ENCODE data around the gene PLCB2.

PLCB2 gene

DNA sequence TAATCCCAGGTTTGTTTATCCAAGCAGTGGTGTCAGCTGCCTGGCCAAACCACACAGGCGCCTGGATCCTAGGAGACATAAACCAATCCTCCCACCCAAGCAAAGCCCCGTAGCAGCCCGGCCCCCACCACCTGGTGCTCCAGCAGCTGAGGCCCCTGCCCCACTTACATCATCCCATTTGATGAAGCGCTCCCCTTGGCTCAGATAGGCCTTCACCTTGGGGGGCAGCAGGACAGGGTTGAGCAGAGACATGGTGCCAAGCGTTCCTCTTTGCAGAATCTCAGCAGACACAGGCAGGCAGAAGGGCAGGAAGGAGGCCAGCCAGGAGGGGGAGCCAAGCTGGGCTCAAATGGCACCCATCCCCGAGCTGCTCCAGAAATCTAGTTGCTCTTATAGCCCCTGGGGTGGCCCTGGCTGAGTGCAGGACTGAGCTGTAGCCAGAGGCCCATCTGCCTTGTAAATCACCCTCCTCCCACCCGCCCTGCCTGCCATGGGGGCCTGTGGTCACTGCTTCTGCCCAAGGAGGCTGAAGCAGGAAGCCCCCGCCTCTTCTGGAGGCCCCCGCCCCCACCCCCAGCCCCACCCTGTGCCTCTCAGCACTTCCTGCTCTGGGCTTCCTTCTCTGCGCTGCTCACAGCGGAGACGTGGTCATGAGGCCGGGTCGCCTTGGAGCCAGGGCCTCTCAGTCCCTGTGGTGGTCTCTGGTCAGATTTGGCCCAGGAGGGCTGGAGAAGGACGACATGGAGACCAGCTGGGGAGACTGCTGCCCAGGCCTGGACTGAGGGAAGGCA lies at the start of gene PLCB2 (continued):
- TF ChIP-seq ZNF169 (tag by site-specific recombination; IDR thresholded peaks at IDR 0.05) (no peak), ZNF549 (tag by site-specific recombination; IDR thresholded peaks at IDR 0.05) (no peak), ZNF561 (tag by site-specific recombination; IDR thresholded peaks at IDR 0.05; ENCODE audit: borderline replicate concordance) (no peak), PRDM1 (tag by site-specific recombination; IDR thresholded peaks at IDR 0.05) (no peak), KLF9 (tag by site-specific recombination; IDR thresholded peaks at IDR 0.05; ENCODE audit: low read depth) (no peak), ZNF248 (tag by site-specific recombination; IDR thresholded peaks at IDR 0.05) (no peak), ZNF747 (tag by site-specific recombination; IDR thresholded peaks at IDR 0.05) (no peak), KLF8 (tag by site-specific recombination; IDR thresholded peaks at IDR 0.05) (no peak), GLIS1 (tag by site-specific recombination; IDR thresholded peaks at IDR 0.05) (peak; percentile 66), SALL2 (tag by site-specific recombination; IDR thresholded peaks at IDR 0.05; ENCODE audit: borderline replicate concordance) (no peak), OSR2 (tag by site-specific recombination; IDR thresholded peaks at IDR 0.05) (no peak), BCL11B (tag by site-specific recombination; IDR thresholded peaks at IDR 0.05; ENCODE audit: low read depth) (no peak), ZNF24 (tag by site-specific recombination; IDR thresholded peaks at IDR 0.05) (no peak), ZNF510 (tag by site-specific recombination; IDR thresholded peaks at IDR 0.05; ENCODE audit: insufficient replicate concordance) (no peak), ZFHX2 (tag by site-specific recombination; conservative IDR thresholded peaks at IDR 0.05) (0 out of 2 replicates have a peak, but pooled peaks have one; percentile 9), ZSCAN23 (tag by site-specific recombination; IDR thresholded peaks at IDR 0.05) (no peak)
- TF ChIP-seq, protein P1, sequence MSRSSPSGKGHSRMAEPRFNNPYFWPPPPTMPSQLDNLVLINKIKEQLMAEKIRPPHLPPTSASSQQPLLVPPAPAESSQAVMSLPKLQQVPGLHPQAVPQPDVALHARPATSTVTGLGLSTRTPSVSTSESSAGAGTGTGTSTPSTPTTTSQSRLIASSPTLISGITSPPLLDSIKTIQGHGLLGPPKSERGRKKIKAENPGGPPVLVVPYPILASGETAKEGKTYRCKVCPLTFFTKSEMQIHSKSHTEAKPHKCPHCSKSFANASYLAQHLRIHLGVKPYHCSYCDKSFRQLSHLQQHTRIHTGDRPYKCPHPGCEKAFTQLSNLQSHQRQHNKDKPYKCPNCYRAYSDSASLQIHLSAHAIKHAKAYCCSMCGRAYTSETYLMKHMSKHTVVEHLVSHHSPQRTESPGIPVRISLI (tag by site-specific recombination; IDR thresholded peaks at IDR 0.05): no peak
- TF ChIP-seq, protein P2, sequence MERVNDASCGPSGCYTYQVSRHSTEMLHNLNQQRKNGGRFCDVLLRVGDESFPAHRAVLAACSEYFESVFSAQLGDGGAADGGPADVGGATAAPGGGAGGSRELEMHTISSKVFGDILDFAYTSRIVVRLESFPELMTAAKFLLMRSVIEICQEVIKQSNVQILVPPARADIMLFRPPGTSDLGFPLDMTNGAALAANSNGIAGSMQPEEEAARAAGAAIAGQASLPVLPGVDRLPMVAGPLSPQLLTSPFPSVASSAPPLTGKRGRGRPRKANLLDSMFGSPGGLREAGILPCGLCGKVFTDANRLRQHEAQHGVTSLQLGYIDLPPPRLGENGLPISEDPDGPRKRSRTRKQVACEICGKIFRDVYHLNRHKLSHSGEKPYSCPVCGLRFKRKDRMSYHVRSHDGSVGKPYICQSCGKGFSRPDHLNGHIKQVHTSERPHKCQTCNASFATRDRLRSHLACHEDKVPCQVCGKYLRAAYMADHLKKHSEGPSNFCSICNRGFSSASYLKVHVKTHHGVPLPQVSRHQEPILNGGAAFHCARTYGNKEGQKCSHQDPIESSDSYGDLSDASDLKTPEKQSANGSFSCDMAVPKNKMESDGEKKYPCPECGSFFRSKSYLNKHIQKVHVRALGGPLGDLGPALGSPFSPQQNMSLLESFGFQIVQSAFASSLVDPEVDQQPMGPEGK (tag by site-specific recombination; IDR thresholded peaks at IDR 0.05): peak; percentile 26; the same call in 1 of the 2 replicates
- TF ChIP-seq, protein P3, sequence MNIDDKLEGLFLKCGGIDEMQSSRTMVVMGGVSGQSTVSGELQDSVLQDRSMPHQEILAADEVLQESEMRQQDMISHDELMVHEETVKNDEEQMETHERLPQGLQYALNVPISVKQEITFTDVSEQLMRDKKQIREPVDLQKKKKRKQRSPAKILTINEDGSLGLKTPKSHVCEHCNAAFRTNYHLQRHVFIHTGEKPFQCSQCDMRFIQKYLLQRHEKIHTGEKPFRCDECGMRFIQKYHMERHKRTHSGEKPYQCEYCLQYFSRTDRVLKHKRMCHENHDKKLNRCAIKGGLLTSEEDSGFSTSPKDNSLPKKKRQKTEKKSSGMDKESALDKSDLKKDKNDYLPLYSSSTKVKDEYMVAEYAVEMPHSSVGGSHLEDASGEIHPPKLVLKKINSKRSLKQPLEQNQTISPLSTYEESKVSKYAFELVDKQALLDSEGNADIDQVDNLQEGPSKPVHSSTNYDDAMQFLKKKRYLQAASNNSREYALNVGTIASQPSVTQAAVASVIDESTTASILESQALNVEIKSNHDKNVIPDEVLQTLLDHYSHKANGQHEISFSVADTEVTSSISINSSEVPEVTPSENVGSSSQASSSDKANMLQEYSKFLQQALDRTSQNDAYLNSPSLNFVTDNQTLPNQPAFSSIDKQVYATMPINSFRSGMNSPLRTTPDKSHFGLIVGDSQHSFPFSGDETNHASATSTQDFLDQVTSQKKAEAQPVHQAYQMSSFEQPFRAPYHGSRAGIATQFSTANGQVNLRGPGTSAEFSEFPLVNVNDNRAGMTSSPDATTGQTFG (tag by site-specific recombination; IDR thresholded peaks at IDR 0.05; ENCODE audit: borderline replicate concordance): no peak

DNA sequence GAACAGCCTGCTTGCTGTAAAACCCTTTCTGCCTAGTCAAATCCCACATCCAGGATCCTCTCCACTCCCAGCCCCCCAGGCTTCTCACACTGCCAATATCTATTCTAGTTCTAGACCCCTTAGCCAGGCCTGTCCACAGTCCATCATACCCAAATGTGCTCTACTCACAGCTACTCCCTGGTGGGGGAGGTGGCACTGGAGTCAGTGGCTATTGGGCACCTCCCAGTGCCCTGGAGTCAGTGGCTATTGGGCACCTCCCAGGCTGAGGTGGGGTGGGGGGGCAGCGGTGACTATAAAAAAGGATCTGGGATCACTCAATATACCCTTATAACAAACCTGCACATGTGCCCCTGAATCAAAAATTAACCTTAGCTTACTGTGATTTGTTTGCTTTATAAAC lies 49.5 kb upstream of the PLCB2 start:
- CTCF ChIA-PET: interaction anchor here (1.0 to 2.9 kb wide), 6 partner anchors 11 to 83 kb away, joined by 3 to 14 read pairs (median 6); partner anchors contain the start of gene CCDC9B
- Histone ChIP-seq H3K27ac (ENCODE audit: extremely low read depth, low read depth, low read length) (no peak overlapping the region), H3K4me3 (ENCODE audit: low read depth, low read length) (no peak overlapping the region), H3K9me3 (ENCODE audit: control insufficient read depth, insufficient read depth, low read depth, low read length) (no peaks in the 10 kb centered on the region), H3K4me1 (ENCODE audit: control insufficient read depth, insufficient read depth, low read length) (0 out of 2 replicates have a peak, but pooled peaks cover 4% of the 10 kb centered on the region), H3K36me3 (ENCODE audit: control insufficient read depth in 2 of 2, insufficient read depth in 1 of 2, low read length in 2 of 2) (no peaks in the 10 kb centered on the region)
- POLR2A ChIA-PET: no interaction called here
- TF ChIP-seq, protein P4, sequence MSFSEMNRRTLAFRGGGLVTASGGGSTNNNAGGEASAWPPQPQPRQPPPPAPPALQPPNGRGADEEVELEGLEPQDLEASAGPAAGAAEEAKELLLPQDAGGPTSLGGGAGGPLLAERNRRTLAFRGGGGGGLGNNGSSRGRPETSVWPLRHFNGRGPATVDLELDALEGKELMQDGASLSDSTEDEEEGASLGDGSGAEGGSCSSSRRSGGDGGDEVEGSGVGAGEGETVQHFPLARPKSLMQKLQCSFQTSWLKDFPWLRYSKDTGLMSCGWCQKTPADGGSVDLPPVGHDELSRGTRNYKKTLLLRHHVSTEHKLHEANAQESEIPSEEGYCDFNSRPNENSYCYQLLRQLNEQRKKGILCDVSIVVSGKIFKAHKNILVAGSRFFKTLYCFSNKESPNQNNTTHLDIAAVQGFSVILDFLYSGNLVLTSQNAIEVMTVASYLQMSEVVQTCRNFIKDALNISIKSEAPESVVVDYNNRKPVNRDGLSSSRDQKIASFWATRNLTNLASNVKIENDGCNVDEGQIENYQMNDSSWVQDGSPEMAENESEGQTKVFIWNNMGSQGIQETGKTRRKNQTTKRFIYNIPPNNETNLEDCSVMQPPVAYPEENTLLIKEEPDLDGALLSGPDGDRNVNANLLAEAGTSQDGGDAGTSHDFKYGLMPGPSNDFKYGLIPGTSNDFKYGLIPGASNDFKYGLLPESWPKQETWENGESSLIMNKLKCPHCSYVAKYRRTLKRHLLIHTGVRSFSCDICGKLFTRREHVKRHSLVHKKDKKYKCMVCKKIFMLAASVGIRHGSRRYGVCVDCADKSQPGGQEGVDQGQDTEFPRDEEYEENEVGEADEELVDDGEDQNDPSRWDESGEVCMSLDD (tag by site-specific recombination; IDR thresholded peaks at IDR 0.05): no peak
- TF ChIP-seq ZNF658 (tag by site-specific recombination; IDR thresholded peaks at IDR 0.05) (no peak), ZNF791 (tag by site-specific recombination; IDR thresholded peaks at IDR 0.05) (no peak), ZNF777 (tag by site-specific recombination; IDR thresholded peaks at IDR 0.05; ENCODE audit: borderline replicate concordance) (no peak)
- TF ChIP-seq, protein P5, sequence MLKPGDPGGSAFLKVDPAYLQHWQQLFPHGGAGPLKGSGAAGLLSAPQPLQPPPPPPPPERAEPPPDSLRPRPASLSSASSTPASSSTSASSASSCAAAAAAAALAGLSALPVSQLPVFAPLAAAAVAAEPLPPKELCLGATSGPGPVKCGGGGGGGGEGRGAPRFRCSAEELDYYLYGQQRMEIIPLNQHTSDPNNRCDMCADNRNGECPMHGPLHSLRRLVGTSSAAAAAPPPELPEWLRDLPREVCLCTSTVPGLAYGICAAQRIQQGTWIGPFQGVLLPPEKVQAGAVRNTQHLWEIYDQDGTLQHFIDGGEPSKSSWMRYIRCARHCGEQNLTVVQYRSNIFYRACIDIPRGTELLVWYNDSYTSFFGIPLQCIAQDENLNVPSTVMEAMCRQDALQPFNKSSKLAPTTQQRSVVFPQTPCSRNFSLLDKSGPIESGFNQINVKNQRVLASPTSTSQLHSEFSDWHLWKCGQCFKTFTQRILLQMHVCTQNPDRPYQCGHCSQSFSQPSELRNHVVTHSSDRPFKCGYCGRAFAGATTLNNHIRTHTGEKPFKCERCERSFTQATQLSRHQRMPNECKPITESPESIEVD (tag by site-specific recombination; IDR thresholded peaks at IDR 0.05): no peak
